Erythroblast (primary cell): ENCODE results near the gene SCYGR8.
"Not testable (repeated sequence)": the region's sequence is repeated elsewhere in the genome, so short reads cannot be mapped to it uniquely, and the experiment has no call there.

Experiments used
- DNase-seq, 2 experiments: peaks; one replicate each; lab custom pipeline; 2025; lab: John Stamatoyannopoulos, UW
- GATA1 ChIP-seq: IDR thresholded peaks from 2 replicates; pipeline ENCODE4 v1.6.1; 2011; ENCODE audit warnings: low read depth, mild to moderate bottlenecking, control low read depth, low read length, moderate library complexity
- POLR2A ChIP-seq: IDR thresholded peaks from 2 replicates; pipeline ENCODE4 v1.6.1; 2011; ENCODE audit warnings: mild to moderate bottlenecking, low read length

SCYGR8 gene, protein sequence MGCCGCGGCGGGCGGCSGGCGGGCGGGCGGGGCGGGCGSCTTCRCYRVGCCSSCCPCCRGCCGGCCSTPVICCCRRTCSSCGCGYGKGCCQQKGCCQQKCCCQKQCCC

DNA sequence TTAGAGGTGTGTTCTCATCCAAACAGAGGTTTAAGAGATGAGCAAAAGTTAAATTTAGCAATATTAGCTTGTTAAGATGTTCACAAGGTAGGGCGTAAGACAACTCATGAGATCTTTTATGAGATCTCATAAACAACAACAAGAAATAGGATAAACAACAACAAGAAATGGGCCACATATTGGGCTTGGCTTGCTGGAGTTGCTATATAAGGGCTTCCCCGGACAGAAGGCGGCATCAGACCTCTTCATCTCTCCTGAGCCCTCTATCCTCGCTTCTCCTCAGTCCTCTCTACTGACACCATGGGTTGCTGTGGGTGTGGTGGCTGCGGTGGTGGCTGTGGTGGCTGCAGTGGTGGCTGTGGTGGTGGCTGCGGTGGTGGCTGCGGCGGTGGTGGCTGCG is at the start of gene SCYGR8:
TSS of gene SCYGR8 (plus strand) at position 301 of the 400 bp plus-strand sequence. CDS start at position 301, 0 bp downstream.
- no peak for DNase-seq
- TF ChIP-seq POLR2A (no peak), GATA1 (no peak)

DNA sequence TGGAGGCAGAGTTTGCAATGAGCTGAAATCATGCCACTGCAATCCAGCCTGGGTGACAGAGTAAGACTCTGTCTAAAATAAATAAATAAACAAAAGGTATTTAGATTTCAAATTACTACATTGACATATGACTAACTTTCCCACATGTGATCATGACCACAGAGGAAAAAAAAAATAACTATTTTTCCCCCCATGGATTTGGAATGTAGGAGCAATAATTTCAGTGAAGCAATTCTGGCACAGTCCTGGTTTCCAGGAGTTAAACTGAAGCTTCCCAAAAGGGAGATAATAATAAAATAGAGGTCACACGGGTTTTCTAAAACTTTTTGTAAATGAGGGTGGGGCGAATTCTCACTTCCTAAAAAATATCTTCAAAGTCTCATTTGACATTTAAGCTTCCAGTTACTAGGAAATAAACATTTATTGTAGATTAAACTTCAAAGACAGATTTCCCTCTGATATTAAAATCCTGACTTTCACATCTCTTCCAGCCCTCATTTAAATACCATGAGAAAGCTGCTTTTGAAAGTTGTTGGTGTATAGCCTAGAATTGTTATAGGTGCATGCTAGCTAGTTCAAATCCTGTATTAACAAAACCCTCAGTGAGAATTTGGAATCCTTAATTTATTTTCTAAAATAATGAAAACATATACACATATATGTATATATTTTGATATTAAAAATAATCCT is 48.6 kb upstream of the SCYGR8 start:
- DNase-seq: no peak
- TF ChIP-seq GATA1 (no peak), POLR2A (no peak)

DNA sequence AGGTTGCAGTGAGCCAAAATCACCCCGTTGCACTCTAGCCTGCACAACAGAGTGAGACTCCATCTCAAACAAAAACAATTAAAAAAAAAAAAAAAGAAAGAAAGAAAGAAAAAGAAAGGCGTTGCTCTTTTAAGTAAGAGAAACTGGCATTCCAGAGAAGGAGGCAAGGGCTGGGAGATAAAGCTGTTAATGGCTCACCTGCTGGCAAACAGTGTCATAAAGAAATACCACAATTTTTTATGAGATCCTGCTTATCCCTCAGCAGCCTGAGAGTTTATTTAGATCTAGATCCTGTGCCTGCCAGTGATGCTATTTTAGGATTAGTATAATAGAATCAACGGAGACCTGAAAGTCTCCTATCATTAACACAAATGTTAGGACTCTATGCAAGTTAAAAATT is 44.1 kb upstream of the SCYGR8 start:
- TF ChIP-seq GATA1 (no peak), POLR2A (no peak)
- DNase-seq: no peak

DNA sequence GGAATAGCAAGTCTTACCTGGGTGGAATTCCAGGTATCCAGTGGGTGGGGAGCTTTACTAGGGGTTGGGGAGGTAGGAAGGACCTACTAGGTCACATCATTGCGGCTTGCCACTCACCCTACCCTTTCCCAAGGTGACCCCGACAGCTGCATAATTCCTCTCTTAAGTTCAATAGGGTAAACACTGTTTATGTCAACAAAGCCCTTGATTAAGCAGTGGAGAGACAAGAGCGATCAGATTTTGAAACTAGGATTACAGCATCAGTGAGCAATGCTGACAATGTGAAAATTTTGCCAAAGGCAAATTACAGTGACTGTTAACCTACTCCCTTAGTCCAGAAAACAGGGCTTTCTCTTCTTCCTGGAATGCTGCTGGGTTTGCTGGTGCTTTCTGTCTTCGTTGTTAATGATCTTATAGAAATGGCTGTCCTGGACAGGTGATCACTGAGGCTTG is 42.4 kb upstream of the SCYGR8 start:
- no peak for TF ChIP-seq POLR2A
- TF ChIP-seq GATA1: no peak
- DNase-seq: no peak

DNA sequence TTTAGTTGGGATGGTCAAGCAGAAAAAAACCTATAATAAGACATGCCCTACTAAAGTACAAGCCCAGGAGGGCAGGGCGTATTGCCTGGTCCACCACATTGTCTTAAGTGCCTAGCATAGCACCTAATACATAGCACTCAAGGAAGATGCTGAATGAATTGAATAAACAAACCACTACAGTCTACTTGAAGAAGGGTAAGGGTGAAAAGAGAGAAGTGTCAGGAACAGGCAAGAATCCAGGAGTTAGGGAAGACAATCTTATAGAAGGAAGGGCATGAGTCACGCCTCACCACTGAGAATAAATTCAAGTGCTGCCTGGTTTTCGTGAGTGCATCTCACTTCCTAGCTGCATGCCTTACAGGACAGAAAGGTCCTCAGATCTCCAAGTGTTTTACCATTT is 41.7 kb upstream of the SCYGR8 start:
- DNase-seq: no peak
- TF ChIP-seq GATA1 (no peak), POLR2A (no peak)

DNA sequence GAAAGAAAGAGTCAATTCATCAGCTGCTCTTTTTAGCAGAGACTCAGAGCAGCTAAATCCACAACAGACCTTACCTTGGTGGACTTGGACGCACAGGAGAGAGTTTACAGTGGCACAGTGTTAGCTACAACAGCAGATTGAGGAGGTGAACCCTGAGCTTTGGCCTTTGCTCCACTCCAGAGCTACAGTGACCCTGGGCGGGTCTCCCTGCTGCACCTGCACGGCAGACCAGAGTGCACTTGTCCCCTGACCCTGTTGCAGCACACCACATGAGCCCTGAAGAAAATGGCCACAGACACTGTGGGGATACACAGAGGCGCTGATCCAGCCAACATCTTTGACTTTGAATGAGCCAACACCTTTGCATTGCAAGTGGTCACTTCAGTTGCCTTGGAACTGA is 38.8 kb upstream of the SCYGR8 start:
- TF ChIP-seq GATA1: no peak
- TF ChIP-seq POLR2A: no peak
- no peak for DNase-seq

DNA sequence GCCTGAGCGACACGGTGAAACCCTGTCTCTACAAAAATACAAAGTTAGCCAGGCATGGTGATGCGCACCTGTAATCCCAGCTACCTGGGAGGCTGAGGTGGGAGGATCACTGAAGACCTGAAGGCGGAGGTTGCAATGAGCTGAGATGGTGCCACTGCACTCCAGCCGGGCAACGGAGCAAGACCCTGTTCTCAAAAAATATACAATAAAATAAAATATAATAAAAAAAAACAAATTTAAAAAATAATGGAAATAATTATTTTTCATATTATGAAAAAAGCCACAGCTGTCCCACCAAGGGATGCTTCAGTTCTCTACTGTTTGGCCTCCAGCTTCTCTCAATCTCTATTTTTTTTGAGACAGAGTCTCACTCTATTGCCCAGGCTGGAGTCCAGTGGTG is 38.3 kb upstream of the SCYGR8 start:
- TF ChIP-seq POLR2A: no peak
- TF ChIP-seq GATA1: no peak

DNA sequence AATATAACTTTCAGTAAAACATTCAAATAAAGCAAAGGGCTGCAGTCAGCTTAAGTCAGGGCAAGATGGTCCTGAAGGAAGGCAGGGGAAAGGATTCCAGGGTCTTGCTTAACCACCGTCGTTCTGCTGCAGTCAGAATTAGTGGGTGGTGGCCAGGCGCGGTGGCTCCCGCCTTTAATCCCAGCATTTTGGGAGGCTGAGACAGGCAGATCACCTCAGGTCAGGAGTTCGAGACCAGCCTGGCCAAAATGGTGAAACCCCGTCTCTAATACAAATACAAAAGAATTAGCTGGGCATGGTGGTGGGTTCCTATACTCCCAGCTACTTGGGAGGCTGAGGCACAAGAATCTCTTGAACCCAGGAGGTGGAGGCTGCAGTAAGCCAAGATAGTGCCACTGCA is 34.7 kb upstream of the SCYGR8 start:
- TF ChIP-seq POLR2A (no peak), GATA1 (no peak)

More for the DNA sequence above, 38.3 kb upstream of the SCYGR8 start:
- DNase-seq: no peak

DNA sequence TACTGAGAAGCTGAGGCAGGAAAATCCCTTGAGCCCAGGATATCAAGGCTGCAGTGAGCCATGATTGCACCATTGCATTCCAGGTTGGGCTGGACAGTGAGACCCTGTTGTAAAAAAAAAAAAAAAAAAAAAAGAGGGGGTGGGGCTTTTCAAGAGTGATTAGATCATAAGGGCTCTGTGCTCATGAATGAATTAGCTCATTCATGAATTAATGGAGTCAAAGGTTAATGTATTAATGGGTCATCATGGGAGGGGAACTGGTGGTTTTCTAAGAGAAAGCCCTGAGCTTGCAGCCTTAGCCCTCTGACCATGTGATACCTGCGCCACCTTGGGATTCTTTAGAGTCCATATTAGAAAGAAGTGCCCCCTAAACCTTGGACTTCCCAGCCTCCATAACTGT is 32.4 kb upstream of the SCYGR8 start:
- TF ChIP-seq GATA1 (no peak), POLR2A (no peak)
- no peak for DNase-seq

More for the DNA sequence above, 34.7 kb upstream of the SCYGR8 start:
- no peak for DNase-seq

DNA sequence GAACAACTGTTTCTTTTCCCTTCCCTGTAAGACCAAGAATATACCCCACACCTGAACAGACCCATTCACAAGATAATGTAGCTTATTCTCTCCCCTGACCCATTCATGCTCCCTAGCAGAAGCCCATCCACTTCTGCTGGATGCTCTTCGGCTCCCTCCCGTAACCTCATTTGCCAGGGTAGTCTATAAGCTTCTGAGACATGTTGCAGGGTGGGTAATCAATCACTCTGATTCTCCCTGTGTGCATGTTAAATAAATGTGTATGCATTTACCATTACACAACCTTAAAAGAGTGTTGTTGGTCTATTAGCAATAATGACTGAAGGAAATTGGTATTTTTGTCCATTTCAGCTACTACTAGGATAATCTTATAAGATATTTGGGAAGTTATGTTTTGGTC is 29.2 kb upstream of the SCYGR8 start:
- no peak for TF ChIP-seq GATA1
- no peak for TF ChIP-seq POLR2A
- DNase-seq: no peak

DNA sequence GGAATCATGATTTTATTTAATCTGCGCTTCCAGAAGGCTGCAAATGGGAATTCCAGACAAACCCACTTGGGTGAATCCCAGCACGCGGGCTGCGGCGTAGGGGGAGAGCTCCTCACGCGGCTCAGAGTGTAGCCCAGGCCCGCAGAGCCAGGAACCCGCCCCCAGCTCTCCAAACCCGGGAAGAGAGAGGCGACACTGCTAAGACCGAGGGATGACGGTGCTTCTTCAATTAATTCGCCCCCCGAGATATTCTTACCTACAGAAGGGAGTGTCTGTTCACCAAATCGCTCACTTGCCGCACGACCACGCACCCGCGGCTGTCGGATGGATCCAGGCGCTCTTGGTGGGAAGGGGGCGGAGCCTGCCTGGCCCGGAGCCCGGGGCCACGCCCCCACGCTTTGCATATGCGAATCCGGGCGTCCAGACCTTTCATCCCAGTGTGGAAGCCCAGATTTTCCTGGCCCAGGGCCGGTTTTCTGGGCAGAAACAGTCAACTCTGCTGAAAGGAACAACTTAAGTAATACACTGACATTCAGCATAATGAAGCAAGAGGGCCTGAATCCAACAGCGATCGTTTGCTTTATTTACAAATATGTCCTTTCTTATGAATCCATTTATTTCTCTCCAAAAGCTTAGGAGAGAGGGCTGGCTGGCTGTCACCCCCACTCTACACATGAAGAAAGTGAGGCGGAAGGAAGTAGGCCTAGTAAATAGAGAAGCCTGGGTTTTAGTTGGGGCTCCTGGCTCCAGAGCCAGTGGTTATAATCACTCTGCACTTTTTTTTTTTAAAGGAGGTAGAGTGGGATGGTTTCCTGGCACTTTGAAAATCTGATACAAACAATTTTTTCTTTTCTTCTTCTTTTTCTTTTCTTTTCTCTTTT is 27.8 kb upstream of the SCYGR8 start, which contains the start of gene SLC19A3:
TSS of gene SLC19A3 (minus strand) at position 342 of the 881 bp plus-strand sequence. CDS start 15,710 bp downstream, outside the sequence.
- TF ChIP-seq GATA1 (no peak), POLR2A (no peak)
- DNase-seq: peak in 1 of 2 experiments; percentile 6

DNA sequence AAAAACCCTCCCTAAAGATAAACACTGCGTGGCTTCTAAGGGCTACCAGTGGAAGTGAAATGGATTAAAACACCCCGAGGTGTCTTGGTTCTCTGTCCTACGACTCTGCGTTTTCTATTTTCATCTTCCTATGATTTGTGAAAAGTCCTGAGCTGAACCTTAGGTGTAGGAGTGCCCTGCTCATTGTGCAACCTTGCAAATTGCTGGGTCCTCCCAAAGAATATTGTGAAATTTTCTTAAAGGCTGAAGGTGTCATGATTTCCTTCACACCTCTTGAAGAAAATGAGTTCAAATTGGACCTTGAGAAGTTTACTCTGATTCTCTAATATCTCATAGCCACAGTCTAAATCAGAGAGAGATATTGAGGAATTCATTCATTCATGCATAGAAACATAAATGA is 26.1 kb upstream of the SCYGR8 start:
- no peak for TF ChIP-seq GATA1
- no peak for TF ChIP-seq POLR2A
- no peak for DNase-seq

DNA sequence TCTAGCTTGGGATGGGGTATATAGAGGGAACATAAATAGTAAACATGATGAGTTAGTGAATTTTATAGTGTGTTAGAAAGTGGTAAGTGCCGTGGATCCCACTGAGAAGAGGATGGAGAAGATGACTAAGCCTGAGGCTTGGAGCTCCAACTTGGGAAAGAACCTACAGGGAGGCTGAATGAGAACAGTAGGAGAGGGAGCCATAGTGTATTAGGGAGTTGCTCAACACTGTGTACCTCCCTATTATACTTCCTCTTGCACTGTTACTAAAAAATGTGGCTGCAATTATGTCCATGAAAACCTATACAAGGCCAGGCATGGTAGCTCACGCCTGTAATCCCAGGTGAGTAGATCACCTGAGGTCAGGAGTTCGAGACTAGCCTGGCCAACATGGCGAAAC is 25.0 kb upstream of the SCYGR8 start:
- no peak for DNase-seq
- TF ChIP-seq GATA1 (no peak), POLR2A (no peak)

DNA sequence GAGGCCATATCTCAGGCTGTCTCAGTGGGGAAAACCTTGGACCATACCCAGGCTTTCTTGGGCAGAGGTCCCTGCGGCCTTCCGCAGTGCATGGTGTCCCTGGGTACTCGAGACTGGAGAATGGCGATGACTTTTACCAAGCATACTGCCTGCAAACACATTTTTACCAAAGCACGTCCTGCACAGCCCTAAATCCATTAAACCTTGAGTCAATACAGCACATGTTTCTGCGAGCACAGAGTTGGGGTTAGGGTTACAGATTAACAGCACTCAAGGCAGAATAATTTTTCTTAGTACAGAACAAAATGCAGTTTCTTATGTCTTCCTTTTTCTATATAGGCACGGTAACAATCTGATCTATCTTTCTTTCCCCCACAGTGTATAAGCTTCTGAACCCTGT is 22.9 kb upstream of the SCYGR8 start:
- not testable (repeated sequence) for DNase-seq
